Neural progenitor cell (in vitro differentiated cells): Measurements from ENCODE around the gene GLYATL3. TPM values are rescaled to one million over a fixed set of nuclear protein-coding genes. Genes with fewer than 3 reads are reported as not detected.

Experiments
- DNase-seq: peaks from one replicate; pipeline ENCODE4 v3.0.0-alpha.2; 2016; ENCODE audit warnings: low spot score
- H2AFZ ChIP-seq: fragments of 200-600 bp; sonication (generic); replicated peaks from 2 replicates; pipeline ENCODE4 v1.6.1; 2016; ENCODE audit warnings: antibody characterized with exemption
- H3F3A ChIP-seq: fragments of 200-600 bp; sonication (generic); 2 replicates; pipeline ENCODE4 v1.6.1; 2016; ENCODE audit warnings: antibody characterized with exemption, low read depth
- H3K27ac ChIP-seq: fragments of 200-600 bp; sonication (generic); 2 replicates; pipeline ENCODE4 v1.5.1; 2016; ENCODE audit warnings: mild to moderate bottlenecking
- H3K27me3 ChIP-seq: fragments of 200-600 bp; sonication (generic); 2 replicates; pipeline ENCODE4 v1.6.1; 2016; ENCODE audit warnings: mild to moderate bottlenecking, moderate library complexity
- H3K36me3 ChIP-seq: fragments of 200-600 bp; sonication (generic); 2 replicates; pipeline ENCODE4 v1.5.1; 2016
- H3K4me1 ChIP-seq: fragments of 200-600 bp; sonication (generic); 2 replicates; pipeline ENCODE4 v1.6.1; 2016; ENCODE audit warnings: mixed run types
- H3K4me2 ChIP-seq: fragments of 200-600 bp; sonication (generic); 2 replicates; pipeline ENCODE4 v1.6.1; 2016
- H3K4me3 ChIP-seq: fragments of 200-600 bp; sonication (generic); 2 replicates; pipeline ENCODE4 v1.5.1; 2016
- H3K79me2 ChIP-seq: fragments of 200-600 bp; sonication (generic); 2 replicates; pipeline ENCODE4 v1.6.1; 2016; ENCODE audit warnings: low read depth
- H3K9ac ChIP-seq: fragments of 200-600 bp; sonication (generic); 2 replicates; pipeline ENCODE4 v1.6.1; 2016
- H3K9me3 ChIP-seq: fragments of 200-600 bp; sonication (generic); 2 replicates; pipeline ENCODE4 v1.5.1; 2016; ENCODE audit warnings: low read depth
- H4K20me1 ChIP-seq: fragments of 200-600 bp; sonication (generic); 2 replicates; pipeline ENCODE4 v1.6.1; 2016; ENCODE audit warnings: low read depth
- H3K27ac Mint-ChIP-seq: 3 replicates; pipeline ENCODE4 v1.8.0; 2021; ENCODE audit warnings: mixed read lengths
- H3K27me3 Mint-ChIP-seq: 2 replicates; pipeline ENCODE4 v1.8.0; 2022; ENCODE audit warnings: low read depth, mild to moderate bottlenecking, inconsistent platforms, moderate library complexity, mixed read lengths; ENCODE audit not compliant: insufficient read depth
- H3K36me3 Mint-ChIP-seq: 3 replicates; pipeline ENCODE4 v1.8.0; 2021; ENCODE audit warnings: mixed read lengths
- H3K4me1 Mint-ChIP-seq: 3 replicates; pipeline ENCODE4 v1.8.0; 2021; ENCODE audit warnings: mixed read lengths
- H3K4me3 Mint-ChIP-seq: 3 replicates; pipeline ENCODE4 v1.8.0; 2021; ENCODE audit warnings: mild to moderate bottlenecking, moderate library complexity, mixed read lengths
- H3K9me3 Mint-ChIP-seq: 3 replicates; pipeline ENCODE4 v1.8.0; 2020; ENCODE audit warnings: mixed read lengths
- CTCF ChIP-seq: fragments of 200-600 bp; sonication (generic); IDR thresholded peaks from 2 replicates; pipeline ENCODE4 v1.5.1; 2017; ENCODE audit warnings: antibody characterized with exemption, mild to moderate bottlenecking
- EZH2 ChIP-seq: fragments of 200-600 bp; sonication (generic); IDR thresholded peaks from 2 replicates; pipeline ENCODE4 v1.6.1; 2017; ENCODE audit warnings: antibody characterized with exemption, mild to moderate bottlenecking, moderate library complexity
- EZH2phosphoT487 ChIP-seq: fragments of 200-600 bp; sonication (generic); IDR thresholded peaks from 2 replicates; pipeline ENCODE4 v1.6.1; 2017; ENCODE audit warnings: antibody characterized with exemption
- total RNA-seq: library from RNA; depleted of rRNA; stranded (reverse); fragments of >200 nt; gene quantifications from 2 replicates; pipeline ENCODE4 v1.2.3, GENCODE V29; 2015; ENCODE audit warnings: low replicate concordance

The GLYATL3 gene
- total RNA-seq, 1 donor from 2014 or later, result not detected

- TF ChIP-seq EZH2phosphoT487 (no peak), CTCF (no peak), EZH2 (no peak)
- H3K27ac Mint-ChIP-seq, result no peak overlapping the region
- Histone ChIP-seq H3K79me2 (no peaks in the 10 kb centered on the region), H3K27ac (no peak overlapping the region), H3K9me3 (no peaks in the 10 kb centered on the region), H3F3A (no peaks in the 10 kb centered on the region), H3K4me2 (peak overlapping the region; percentile 1), H3K4me3 (no peak overlapping the region), H3K36me3 (no peaks in the 10 kb centered on the region), H4K20me1 (no peaks in the 10 kb centered on the region), H3K27me3 (no peaks in the 10 kb centered on the region), H3K4me1 (peaks cover 15% of the 10 kb centered on the region), H3K9ac (no peak overlapping the region), H2AFZ (peak overlapping the region; percentile 34)
- no peaks in the 10 kb centered on the region for H3K36me3 Mint-ChIP-seq
- peaks cover 9% of the 10 kb centered on the region for H3K4me1 Mint-ChIP-seq
- peaks cover 2% of the 10 kb centered on the region for H3K27me3 Mint-ChIP-seq
- DNase-seq, result no peak
- no peak overlapping the region for H3K4me3 Mint-ChIP-seq
- H3K9me3 Mint-ChIP-seq, result no peaks in the 10 kb centered on the region
Observed at GRCh38 chr6:49541210-49541724, 41.5 kb downstream of the GLYATL3 start.

GRCh38 chr6:49541936-49542335, 42.2 kb downstream of the GLYATL3 start:
- Mint-ChIP-seq H3K4me3 (no peak overlapping the region), H3K4me1 (peaks cover 15% of the 10 kb centered on the region), H3K9me3 (no peaks in the 10 kb centered on the region), H3K27me3 (no peaks in the 10 kb centered on the region), H3K27ac (no peak overlapping the region), H3K36me3 (no peaks in the 10 kb centered on the region)
- Histone ChIP-seq H4K20me1 (no peaks in the 10 kb centered on the region), H2AFZ (no peak overlapping the region), H3F3A (no peaks in the 10 kb centered on the region), H3K79me2 (no peaks in the 10 kb centered on the region), H3K9ac (no peak overlapping the region), H3K4me3 (no peak overlapping the region), H3K27ac (no peak overlapping the region), H3K36me3 (no peaks in the 10 kb centered on the region), H3K9me3 (no peaks in the 10 kb centered on the region), H3K4me1 (peaks cover 22% of the 10 kb centered on the region), H3K27me3 (no peaks in the 10 kb centered on the region), H3K4me2 (no peak overlapping the region)
- DNase-seq, result no peak
- no peak for TF ChIP-seq CTCF
- no peak for TF ChIP-seq EZH2
- TF ChIP-seq EZH2phosphoT487, result no peak

- Mint-ChIP-seq H3K4me3 (no peak overlapping the region), H3K9me3 (no peaks in the 10 kb centered on the region), H3K36me3 (no peaks in the 10 kb centered on the region), H3K27me3 (no peaks in the 10 kb centered on the region), H3K4me1 (peaks cover 15% of the 10 kb centered on the region), H3K27ac (no peak overlapping the region)
- Histone ChIP-seq H2AFZ (no peak overlapping the region), H3K27me3 (no peaks in the 10 kb centered on the region), H3K79me2 (no peaks in the 10 kb centered on the region), H3K4me1 (peaks cover 27% of the 10 kb centered on the region), H3K4me2 (no peak overlapping the region), H3K9me3 (no peaks in the 10 kb centered on the region), H3F3A (no peaks in the 10 kb centered on the region), H3K9ac (no peak overlapping the region), H4K20me1 (no peaks in the 10 kb centered on the region), H3K36me3 (no peaks in the 10 kb centered on the region), H3K4me3 (no peak overlapping the region), H3K27ac (no peak overlapping the region)
- DNase-seq, result no peak
- no peak for TF ChIP-seq EZH2
- no peak for TF ChIP-seq EZH2phosphoT487
- TF ChIP-seq CTCF, result no peak
Observed at GRCh38 chr6:49543087-49543858, 43.5 kb downstream of the GLYATL3 start.
